SHP77 (cell line): ENCODE data around the gene HOXB3.

Source experiments
- DNase-seq, 2 experiments: peaks; one replicate each; lab custom pipeline; 2025; lab: John Stamatoyannopoulos, UW

HOXB3 gene

DNA sequence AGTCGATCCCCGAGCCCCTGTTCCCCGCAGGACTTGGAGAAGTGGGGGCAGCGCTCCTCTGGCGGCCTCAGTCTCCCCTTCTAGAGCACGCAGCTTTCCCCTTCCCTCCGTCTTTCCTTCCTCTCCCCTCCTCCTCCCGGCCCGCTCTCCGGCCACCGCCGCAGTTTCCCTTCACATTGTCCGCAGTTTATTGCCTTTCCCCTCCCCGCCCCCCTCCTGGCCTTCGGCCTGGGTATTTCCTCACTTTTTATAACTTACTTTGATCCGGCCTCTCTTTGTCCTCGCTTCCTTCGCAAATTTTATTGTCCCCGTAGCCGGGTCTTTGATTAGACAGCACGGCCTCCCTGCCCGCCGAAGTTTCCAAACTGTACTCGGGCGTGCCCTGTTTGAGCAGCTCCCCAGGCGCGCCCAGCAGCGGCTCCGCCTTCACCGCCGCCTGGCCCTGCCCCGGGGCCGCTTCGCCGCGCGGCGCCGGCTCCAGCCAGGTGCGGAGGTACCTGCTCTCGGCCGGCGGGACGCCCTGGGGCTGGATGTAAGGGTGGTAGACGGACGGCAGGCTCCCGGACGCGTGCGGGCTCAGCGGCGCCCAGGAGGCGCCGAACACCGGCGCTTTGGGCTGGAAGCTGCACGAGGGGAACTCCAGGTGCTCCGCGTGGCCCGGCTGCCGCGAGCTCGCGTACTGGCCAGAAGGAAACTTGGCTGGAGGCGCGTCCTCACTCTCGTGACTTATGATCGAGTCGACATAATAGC is 35.6 kb upstream of the HOXB3 start:
- peak; percentile 59 to 68 for DNase-seq

DNA sequence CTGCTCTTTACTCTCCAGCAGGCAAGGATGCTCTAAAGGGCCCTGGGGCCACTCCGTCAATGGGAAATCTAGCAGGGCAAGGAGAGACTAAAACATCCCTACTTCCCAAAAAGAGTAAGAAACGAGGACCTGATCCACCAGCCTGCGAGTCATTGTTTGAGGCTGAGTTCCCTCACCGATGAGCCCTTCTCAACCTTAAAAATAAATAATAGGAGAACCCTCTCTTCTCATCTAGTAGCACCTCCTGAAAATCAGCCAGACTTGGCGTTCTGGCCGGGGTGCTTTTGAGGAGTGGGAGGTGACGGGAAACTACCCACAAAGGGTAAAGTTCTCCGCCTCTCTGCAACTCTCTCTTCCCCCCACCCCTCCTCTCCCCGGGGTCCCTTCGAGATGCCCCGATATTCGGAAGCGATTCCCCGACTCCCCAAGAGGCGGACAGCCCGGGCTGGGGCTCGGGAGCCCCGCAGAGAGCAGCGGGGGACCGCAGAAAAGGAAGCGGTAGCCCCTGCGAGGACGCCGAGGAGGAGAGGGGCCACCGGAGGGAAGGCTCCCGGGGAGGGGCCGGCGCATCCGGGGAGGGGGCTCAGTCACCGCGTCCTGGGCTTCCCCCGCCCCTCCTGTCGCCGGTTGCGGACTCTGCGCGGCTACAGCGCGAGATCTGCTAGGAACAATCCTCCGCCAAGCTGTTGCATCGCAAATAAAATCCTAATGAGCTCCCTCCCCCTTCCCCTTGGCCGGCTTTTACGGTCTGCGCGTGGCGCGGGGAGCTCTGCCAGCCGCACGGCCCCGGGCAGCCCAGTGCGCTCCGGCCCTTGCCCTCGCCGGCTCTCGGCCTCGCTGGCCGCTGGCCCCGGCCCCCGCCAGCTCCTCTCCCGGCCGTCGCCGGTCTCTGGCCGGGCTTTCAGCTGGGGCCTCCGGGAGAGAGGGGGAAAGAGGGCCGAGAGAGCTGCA is 34.8 kb upstream of the HOXB3 start:
- DNase-seq, result peak; percentile 45 to 53

DNA sequence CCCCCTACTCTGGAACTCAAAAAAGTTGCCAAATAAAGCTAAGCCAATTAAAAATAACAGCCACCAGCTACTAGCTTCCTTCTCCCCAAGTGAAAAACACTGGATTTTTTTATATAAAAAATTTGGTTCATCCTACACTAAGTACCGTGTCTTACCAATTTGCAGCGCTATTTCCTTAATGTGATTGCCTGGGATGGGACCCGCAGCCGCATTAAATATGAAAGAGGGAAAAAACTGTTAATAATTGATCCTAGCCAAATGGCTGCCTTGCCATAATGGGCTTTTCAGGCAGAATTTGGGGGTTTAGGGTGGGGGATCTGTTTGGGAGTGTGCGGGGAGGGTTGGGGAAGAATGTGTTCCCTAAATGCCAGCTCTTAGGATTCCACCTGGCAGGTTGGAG is 34.1 kb upstream of the HOXB3 start:
- DNase-seq, result no peak

DNA sequence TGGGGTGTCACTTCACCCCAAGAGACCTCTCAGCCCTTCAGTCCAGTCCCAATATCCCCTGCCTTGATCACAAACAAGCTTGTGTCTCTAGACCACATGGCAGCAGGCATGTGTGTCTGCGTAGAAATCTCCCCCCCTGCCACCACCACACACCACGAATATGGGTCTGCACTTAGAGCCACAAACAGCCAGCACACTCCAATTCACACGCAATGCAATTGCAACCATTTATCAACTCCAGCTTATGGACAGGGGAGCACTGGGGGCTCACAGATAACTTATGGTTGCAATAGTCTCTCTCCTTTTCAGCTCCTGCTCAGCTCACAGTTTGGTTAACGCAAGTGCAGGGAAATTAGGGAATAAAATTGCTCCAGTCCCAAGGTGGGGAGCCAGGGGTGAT is 33.5 kb upstream of the HOXB3 start:
- no peak for DNase-seq

DNA sequence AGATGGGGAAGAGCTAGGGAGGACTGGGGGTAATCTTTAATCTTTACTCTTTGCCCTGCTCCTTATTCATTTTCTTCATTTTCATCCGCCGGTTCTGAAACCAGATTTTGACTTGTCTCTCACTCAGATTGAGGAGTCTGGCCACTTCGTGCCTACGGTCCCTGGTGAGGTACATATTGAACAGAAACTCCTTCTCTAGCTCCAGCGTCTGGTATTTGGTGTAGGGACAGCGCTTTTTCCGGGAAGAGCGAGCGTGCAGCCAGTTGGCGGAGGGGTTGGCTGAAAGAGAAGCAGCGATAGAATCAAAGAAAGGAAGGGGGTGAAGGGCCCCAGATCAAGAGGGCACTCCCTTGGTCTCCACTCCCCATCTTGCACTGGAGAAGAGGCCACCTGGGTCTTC is 32.8 kb upstream of the HOXB3 start:
- no peak for DNase-seq

DNA sequence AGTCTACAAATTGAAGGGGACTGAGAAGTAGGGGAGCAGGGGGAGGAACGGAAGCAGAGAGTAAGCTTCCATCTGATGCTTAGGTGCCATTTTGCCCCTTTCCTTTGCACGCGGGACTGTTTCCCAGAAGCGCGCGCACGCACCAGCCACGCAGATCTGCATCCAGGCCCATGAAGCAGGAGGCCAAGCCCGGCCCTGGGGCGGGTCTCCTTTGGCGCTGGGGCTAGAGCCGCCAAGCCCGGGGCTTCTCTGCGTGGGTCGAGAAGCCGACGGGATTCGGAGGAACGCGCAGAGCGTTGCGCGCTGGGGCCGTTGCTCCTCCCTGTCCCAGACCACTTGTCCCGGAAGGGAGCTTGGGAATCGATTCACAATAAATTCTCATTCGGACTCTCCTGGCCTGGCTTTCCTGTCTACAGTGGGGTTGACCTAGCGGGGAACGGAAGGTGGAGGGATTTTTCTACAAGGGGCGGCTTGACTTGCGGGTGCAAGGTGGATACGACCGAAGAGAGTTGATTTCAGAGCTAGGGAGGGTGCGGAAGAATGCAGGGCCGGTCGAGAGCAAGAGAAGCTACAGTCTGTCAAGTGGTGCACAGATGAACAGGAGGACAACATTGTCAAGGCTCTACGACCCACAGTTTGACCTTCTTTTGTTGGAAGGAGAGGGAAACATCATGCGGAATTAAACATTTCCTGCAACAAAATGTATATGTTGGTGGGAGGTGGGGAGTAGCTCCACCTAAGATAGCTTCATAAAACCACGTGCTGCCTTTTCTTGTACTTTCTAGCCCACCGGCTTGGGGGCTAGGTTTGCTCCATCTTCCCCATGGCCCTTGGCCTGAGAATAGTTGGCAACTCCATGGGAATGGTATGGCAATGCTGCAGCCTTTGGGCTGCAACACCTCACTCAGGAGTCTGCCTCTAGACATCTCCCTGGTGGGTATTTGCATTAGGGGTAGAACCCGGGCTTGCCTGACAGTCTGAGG is 31.7 kb upstream of the HOXB3 start:
- DNase-seq, result no peak

DNA sequence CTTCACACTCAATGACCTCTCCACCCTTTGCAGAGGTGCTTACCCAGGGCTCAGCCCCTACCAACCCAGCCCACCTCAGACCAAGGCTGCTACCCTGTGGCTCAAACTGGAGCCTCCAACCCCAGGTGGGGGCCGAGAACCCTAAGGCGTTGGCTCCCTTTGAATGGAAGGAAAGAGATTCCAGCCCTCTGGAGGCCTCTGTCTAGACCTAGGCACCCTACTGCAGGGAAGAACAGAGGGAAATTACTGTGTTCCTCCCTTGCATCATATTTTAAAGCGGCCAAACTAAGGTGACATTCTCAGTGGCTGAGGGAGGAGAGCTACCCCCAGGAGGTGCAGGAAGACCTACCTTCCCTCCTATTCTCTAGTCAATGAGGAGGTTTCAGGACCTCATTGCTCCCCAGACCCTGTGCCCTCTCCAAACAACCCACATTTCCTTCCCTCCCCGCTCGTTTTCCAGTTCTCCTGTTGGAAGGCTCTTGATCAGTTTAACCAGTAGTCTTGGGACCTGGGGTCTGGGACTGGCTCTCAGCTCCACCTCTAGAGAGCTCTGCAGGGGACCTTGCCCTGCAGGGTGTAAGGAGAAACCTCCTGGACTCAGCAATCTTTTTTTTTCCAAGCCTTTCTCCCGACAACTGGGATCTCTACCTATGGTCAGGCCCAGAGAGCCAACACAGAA is 30.6 kb upstream of the HOXB3 start:
- no peak for DNase-seq

DNA sequence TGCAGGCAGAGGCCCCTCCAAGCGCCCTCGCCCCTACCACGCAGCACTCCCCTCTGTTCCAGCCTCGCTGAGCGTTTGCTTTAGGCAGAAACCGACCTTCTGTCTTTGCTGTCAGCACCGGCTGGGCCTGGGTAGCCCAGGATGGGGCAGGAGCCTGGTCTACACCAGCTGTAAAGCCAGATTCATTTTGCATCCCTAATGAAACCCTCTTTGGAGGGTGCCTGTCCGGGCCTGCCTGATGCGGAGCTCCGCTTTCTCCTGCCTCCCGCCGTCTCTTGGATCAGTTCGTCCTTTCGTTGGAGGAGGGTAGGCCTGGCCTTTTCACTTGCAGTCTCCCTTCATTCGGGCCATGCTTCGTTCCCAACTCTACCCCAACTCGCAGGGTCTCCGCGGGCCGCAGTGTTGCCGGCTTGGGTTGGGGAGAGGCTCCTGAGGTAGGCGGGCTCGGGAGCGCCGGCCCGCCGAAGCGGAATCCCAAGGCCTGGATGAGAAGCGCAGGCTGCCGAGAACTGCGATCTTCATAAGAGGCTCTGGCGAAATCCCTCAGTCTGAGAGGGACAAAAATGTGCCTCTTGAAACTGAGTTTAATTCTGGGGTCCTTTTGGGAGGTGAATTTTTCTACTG is 29.9 kb upstream of the HOXB3 start:
- DNase-seq, result no peak

DNA sequence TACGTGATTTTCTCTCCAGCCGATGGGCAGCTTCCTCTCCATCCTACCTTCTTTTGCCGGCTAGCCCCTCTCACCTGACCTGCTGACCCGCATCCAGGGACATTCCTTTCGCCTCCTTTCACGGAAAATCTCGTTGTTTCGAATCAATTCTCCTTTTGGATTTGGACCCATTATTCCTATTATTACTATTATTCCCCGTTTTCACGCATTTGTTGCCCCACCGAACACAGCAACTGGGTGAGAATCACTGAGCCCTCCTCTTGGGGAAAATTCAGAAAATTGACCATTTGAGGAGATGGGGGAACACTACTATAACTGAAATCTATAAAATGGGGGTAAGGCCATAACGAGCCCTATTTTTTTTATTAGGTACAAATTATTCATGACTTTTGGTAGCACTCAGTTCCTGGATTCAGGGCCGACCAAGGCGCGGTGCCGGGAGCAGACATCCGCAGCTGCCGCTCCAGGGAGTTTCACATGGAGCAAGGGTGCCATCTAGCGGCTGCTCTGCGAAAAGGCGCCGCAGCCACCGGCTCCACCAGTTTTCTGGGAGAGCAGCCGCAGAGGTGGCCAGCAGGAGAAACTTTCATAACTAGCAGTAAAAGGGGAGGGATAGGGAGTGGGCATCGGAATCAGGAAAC is 28.3 kb upstream of the HOXB3 start:
- peak; percentile 81 to 84 for DNase-seq

DNA sequence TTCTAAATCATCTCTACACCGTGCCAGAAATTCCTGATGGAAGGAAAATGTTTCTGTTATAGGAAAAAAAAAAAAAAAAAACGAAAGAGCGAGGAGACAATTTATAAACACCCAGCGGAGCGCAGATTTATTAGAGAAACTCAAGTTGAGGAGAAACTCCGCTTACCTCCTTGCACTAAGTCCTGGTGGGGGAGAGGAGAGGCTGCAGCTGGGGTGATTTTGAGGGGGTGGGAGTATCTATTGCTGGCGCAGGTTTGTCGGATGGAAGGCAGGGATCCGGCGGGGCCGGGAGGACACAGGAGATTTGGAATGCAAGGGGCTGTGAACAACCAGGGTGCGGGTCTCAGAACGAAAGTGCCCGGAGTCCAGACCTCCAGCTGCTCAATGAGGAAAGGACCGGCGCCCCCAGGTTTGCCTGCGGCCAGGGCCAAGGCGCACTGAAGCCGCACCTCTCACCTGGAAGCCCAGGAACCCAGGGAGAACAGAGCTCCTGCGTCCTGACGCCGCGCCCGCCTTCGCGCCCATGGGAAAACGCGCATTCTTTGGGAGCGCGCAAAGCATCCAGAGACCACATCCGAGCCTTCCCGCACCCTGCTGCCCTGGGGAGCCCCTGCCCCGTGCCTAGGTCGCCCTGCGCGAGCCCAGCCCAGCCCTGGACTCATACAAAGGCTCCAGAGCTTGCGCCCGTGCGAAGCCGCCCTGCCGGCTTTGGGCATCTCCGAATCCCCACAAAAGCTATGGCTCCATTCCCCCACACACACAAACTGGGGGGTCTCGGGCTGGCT is 27.6 kb upstream of the HOXB3 start:
- DNase-seq, result no peak

DNA sequence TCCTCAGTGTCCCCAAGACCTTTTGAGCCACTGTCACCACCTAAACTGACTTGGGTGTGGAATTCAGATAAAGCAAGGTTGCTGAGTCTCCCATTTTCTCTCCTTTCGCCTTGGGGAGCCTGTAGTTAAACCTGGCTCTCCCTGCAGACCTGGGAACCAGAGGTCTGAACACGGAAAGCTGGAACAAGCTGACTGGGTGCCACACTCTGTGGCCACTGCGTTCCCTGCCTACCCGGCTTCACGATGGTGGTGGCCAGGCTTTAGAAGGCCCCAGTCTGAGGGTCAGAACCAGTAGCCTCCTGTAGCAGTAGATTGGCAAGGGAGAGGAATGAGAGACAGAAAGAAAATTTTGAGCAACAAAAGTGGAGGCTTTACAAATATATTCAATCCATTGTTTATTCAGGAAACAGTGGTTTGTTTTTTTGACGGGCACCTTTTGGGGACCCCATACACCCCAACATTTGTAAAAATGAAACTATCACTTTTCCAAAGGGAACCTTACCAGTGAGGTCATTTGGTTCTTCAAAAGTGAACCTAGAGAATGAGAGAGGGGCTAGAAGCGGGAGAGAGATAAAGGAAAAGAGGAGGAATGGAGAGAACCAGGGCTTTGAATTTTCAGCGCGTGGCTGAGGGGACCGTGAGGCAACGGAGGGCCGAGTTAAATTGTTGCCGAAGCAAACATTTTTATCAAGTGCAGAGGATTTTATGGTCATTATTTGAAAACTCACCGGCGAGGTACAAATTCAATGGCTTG is 26.9 kb upstream of the HOXB3 start:
- no peak for DNase-seq

DNA sequence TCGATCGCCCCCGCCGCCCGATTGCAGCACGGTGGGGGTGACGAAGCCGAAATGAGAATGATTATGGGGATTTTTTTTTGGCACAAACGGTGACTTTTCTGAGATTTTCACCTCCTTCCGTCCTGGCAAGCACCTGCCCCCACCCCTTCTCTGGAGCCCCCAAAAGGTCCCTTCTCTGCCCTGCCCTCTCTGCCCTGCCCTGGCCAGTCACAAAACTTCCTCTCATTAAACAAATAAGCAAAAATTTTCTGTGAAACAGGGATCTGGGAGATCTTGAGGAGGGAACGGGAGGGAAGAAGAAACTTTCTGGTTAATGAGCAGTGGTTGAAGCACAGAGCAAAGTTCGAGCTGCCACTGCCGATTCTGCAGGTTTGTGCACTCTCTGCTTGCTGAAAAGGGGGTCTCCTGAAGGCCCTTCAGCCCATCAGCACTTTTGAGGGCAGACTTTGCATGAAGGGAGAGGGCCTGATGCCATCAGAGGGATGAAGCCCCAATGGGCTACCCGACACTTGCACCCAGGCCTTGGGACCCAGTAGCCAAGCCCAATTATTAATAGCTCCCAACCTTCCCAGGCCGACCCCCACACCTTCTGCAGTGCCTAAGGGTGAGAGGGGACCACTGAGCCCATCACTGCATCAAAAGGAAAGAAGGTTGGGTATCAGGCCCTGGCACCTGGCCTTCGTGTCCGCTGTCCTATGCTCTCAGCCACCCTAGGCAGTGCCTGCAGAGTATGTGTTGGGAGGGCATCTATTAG is 26.1 kb upstream of the HOXB3 start:
- DNase-seq, result no peak

DNA sequence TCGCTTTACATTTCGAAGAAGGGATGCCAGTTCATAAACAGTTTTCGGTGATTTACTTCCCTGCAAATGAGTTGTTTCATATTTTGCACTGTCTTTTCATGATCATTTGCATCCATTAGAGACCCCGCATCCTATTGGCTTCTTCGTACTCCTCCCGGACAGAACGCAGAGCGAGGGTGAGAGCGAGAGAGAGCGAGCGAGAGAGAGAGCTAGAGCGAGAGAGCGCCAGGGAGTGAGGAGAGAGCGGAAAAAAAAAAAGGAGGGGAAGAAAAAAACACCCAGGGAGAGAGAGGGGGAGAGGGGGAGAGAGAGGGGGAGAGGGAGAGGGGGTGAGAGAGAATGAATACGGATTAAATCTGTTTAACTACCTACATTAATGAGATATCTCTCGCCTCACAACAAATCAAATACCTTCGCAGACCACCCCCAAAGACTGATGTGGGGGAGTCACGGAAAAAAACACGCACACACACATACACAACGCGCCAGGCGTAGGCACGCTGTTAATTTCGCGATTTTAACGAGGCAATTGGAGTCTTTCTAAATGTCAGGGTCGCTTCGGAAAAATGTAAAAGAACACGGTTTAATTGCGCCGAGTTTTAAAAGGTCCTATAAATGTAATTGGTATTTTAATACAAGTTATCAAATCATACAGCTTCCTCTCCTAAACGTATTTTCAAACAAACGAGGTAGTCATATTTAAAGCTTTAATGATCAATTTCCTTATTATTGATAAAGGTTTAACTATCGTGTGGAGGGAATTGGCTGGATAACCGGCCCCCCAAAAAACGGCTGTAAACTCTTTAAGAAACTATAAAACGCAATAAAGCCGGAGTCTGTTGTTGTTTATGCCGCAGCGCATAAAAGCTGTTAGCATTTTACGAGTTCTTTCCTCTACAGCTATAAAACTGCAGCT is 25.3 kb upstream of the HOXB3 start, which contains the start of gene HOXB8:
HOXB8 (minus strand) TSS at position 246 of the 916 bp plus-strand sequence. CDS start 588 bp downstream, outside the sequence.
- DNase-seq, result peak in 1 of 2 experiments; percentile 20

DNA sequence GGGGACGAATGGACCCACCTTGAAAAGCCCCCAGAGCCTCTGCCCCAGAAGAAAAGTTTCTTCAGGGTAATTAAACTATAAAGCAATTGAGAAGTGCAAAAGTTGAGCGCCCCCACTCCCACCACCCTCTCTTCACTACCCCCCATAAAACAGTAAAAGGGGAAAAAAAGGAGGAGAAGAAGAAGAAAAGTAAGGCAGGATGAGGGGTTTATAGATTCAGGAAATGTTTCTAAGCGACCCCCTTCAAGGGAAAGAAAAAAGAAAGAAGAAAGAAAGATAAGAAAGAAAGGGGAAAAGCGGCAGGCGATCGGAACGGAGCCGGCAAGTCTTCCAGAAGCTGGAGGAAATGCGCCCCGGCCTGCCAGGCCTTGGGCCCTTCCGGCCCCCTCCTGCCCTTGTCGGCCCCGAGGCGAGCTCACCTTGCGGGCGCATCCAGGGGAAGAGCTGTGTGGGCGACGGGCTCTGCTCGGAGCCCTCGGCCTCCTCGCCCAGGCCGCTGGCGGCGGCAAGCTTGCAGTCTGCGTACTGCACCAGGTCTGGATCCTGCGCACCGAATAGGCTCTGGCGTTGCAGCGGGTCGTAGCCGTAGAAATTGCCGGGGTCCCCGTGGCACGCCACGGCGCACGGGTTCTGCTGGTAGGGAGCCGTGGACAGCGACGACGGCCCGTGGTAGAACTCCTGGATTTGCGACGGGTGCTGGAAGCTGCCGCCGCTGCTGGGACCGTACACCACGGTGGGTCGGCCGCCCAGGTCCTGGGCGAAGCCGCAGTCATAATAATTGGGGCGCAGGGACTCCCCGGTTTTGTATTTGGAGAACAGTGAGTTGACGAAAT is 24.0 kb upstream of the HOXB3 start:
- peak in 1 of 2 experiments; percentile 31 for DNase-seq

DNA sequence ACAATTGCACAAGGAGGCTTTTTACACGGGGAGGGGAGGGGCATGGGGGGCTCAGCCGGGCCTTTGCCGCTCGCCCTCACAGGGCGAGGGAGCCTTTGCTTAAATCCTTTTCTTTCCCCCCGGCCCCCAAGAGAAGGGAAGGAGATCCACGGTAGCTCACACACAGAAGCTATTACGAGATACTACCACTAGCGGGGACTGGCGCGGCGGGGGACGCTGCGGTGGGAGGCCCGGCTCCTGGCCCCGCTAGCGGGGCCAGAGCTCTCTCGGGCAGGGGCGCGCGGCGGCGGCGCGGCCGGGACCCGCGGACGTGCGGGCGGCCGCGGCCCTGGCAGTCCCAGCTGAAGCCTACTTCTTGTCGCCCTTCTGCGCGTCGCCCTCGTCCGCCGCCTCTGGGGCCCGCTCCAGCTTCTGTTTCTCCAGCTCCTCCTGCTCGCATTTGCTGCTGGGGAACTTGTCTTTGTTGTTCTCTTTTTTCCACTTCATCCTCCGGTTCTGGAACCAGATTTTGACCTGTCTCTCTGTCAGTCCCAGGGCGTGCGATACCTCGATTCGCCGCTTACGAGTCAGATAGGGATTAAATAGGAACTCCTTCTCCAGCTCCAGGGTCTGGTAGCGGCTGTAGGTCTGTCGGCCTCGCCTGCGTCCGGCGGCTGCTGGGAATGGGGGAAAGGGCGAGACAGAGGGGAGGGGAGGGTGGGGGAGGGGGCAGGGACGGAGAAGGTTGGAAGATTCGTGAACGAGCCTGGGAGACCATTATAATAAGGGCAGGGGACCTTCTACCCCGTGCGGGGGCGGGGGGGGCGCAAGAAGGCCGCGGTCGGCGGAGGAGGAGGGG is 23.0 kb upstream of the HOXB3 start:
- peak in 1 of 2 experiments; percentile 67 for DNase-seq
